ENCODE measurements around the gene RGPD4.

Gene RGPD4

GRCh38 chr2:107927034-107927534 lies 100.4 kb downstream of the RGPD4 start:
- DNase-seq (ENCODE audit: low read depth in 3 of 3), result no peak

GRCh38 chr2:107931412-107931811 lies 104.7 kb downstream of the RGPD4 start:
- DNase-seq (ENCODE audit: low read depth in 3 of 3), result no peak

- no peak for DNase-seq (ENCODE audit: low read depth in 3 of 3)
Observed at GRCh38 chr2:107932488-107932887, 105.8 kb downstream of the RGPD4 start.

- no peak for DNase-seq (ENCODE audit: low read depth in 3 of 3)
Observed at GRCh38 chr2:107932979-107933378, 106.3 kb downstream of the RGPD4 start.

- DNase-seq (ENCODE audit: low read depth in 3 of 3), result no peak
Observed at GRCh38 chr2:107936433-107937359, 110.0 kb downstream of the RGPD4 start.
